NCI-H510A treated with DMSO at 0.1 percent for 48 hours (cell line): Measurements from ENCODE around the gene FBF1.

Source experiments
- DNase-seq: peaks from one replicate; lab custom pipeline; 2025; lab: John Stamatoyannopoulos, UW

FBF1 gene

GRCh38 chr17:75959051-75959838, 18.4 kb upstream of the FBF1 start:
- DNase-seq: no peak

GRCh38 chr17:75950855-75951554, 10.2 kb upstream of the FBF1 start:
- DNase-seq: no peak

- DNase-seq: no peak
These were observed 9.6 kb upstream of the FBF1 start for GRCh38 chr17:75950421-75950820.

GRCh38 chr17:75945211-75945610, 4.4 kb upstream of the FBF1 start:
- DNase-seq: no peak

GRCh38 chr17:75943491-75943890, 2.6 kb upstream of the FBF1 start:
- DNase-seq: no peak

GRCh38 chr17:75942473-75942872, 1.6 kb upstream of the FBF1 start:
- no peak for DNase-seq

GRCh38 chr17:75941442-75941819, 589 bp upstream of the FBF1 start:
- DNase-seq: no peak

- no peak for DNase-seq
These were observed 3.2 kb downstream of the FBF1 start for GRCh38 chr17:75937652-75938051.

GRCh38 chr17:75933808-75934207, 7.0 kb downstream of the FBF1 start:
- no peak for DNase-seq

- DNase-seq: no peak
These were observed 8.0 kb downstream of the FBF1 start for GRCh38 chr17:75932852-75933251.

GRCh38 chr17:75931062-75931461, 9.8 kb downstream of the FBF1 start:
- no peak for DNase-seq

GRCh38 chr17:75927286-75927922, 13.4 kb downstream of the FBF1 start:
- no peak for DNase-seq

GRCh38 chr17:75926456-75926855, 14.4 kb downstream of the FBF1 start:
- DNase-seq: no peak

- no peak for DNase-seq
These were observed 14.9 kb downstream of the FBF1 start for GRCh38 chr17:75925912-75926311.

GRCh38 chr17:75925103-75925502, 15.7 kb downstream of the FBF1 start:
- no peak for DNase-seq

GRCh38 chr17:75922963-75923874, 17.6 kb downstream of the FBF1 start:
- no peak for DNase-seq

GRCh38 chr17:75922173-75922961, 18.5 kb downstream of the FBF1 start:
- DNase-seq: no peak

- no peak for DNase-seq
These were observed 19.2 kb downstream of the FBF1 start for GRCh38 chr17:75921596-75921995.

- DNase-seq: no peak
These were observed 20.7 kb downstream of the FBF1 start for GRCh38 chr17:75920045-75920560.

- no peak for DNase-seq
These were observed 21.2 kb downstream of the FBF1 start for GRCh38 chr17:75919611-75920010.

GRCh38 chr17:75917917-75918445, 22.9 kb downstream of the FBF1 start:
- no peak for DNase-seq
